ENCODE results near the gene RNF208. TPM values are rescaled to one million over a fixed set of nuclear protein-coding genes. Genes with fewer than 3 reads are reported as not detected.

RNF208 gene
- total RNA-seq, 3 donors from 2014 or later (not counting 1 experiment from before 2014, with no cell fraction given): 0.82 to 1.6 (median 0.93) TPM

DNA sequence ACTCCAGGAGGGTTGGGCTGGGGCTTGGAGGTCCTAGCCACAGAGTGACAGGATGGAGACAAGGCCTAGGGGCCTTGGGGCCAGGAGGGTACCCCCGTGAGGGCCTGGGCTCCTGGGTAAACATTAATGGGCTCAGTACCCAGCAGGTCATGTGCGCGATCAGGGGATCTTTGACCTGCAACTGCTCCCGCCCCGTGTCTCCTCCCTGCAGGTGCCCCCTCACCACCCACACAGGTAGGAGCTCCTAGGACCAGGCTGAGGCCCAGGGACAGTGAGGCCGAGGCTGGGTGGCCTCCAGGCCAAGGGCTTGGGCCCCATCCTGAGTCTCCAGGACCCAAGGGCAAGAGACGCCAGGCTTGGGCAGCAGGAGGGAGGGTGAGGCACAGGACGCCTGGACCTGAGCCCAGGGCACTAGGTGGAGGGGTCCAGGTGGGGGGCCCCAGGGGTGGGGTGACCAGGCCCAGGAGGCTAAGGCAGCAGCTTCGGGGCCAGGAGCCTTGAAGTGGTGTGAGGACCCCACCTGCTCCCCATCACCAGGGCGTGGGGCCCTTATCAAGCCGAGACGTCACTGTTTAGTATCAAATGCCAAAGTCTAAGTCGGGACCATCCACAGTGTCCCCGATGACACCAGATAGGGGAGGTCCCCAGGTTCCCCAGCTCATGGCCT is 8.8 kb upstream of the RNF208 start, which contains the start of gene SLC34A3:
TSS of gene SLC34A3 (plus strand) at position 197 of the 667 bp plus-strand sequence. CDS start 802 bp downstream, outside the sequence.
- H3K27ac Mint-ChIP-seq: no peak within 1 kb of the TSS
- H3K27ac ChIP-seq (ENCODE audit: low read length): no peak within 1 kb of the TSS
- H3K4me3 Mint-ChIP-seq: no peak within 1 kb of the TSS
- no peaks in the 10 kb centered on the region for H3K9me3 ChIP-seq (ENCODE audit: control insufficient read depth, insufficient read depth, low read length)
- no peaks in the 10 kb centered on the region for H3K36me3 ChIP-seq (ENCODE audit: control insufficient read depth, insufficient read depth, low read length)
- no peaks in the 10 kb centered on the region for H3K36me3 Mint-ChIP-seq
- 84% methylated on average over 14 of the region's 14 CpGs for WGBS (ENCODE audit: insufficient coverage)
- peaks cover 9% of the 10 kb centered on the region for H3K27me3 ChIP-seq (ENCODE audit: control insufficient read depth, insufficient read depth, low read length)
- H3K4me1 Mint-ChIP-seq: peaks cover 5 to 13% of the 10 kb centered on the region in 2 donors
- no peak within 1 kb of the TSS for H3K4me3 ChIP-seq (ENCODE audit: low read length)
- DNase-seq: no peak
- intact Hi-C loops (cut with micrococcal nuclease): no loop called here
- peaks cover 0 to 9% of the 10 kb centered on the region in 2 donors for H3K27me3 Mint-ChIP-seq (ENCODE audit: low read depth in 2 of 2)
- no peak for ATAC-seq
- TF ChIP-seq, protein P1, sequence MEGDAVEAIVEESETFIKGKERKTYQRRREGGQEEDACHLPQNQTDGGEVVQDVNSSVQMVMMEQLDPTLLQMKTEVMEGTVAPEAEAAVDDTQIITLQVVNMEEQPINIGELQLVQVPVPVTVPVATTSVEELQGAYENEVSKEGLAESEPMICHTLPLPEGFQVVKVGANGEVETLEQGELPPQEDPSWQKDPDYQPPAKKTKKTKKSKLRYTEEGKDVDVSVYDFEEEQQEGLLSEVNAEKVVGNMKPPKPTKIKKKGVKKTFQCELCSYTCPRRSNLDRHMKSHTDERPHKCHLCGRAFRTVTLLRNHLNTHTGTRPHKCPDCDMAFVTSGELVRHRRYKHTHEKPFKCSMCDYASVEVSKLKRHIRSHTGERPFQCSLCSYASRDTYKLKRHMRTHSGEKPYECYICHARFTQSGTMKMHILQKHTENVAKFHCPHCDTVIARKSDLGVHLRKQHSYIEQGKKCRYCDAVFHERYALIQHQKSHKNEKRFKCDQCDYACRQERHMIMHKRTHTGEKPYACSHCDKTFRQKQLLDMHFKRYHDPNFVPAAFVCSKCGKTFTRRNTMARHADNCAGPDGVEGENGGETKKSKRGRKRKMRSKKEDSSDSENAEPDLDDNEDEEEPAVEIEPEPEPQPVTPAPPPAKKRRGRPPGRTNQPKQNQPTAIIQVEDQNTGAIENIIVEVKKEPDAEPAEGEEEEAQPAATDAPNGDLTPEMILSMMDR (IDR thresholded peaks at IDR 0.05): no peak
- peaks cover 21% of the 10 kb centered on the region for H3K4me1 ChIP-seq (ENCODE audit: control insufficient read depth, insufficient read depth, low read length)
- no peaks in the 10 kb centered on the region for H3K9me3 Mint-ChIP-seq

DNA sequence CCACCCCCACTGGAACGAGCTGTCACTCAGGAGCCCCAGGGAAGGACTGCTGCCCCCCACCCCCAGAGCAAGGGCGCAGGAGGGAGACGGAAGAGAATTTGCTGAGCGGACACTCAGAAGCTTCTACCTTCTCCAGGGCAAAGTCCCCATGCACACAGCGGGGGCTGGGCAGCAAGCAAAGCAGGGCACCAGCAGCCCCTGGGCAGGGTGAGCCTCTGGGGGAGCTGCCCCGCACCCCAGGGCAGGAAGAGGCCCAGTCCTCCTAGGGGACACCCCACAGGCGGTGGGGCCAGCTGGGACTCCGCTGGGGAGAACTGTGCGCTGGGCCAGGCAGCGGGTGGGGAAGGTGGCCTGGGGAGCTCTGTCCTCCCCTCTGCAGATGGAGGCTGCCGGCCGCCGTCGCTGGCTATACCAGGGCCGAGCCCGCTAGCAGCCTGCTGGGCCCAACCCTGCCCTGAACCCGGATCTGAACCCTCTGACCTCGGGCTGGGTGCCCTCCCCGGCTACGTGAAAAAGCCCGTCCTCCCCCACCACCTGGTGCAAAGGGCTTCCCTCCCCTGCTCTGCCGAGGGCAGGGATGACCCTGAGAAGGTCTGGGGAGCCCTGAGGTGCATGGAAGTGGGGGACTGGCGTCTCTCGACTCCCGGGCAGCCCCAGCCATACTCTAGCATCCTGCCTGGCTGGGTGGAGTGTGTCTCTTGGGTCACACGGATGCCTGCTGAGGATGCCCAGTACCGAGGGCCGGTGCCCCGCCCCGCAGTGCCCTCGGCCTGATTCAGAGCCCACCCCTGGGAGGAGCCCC is 8.1 kb upstream of the RNF208 start:
- H3K36me3 Mint-ChIP-seq: no peaks in the 10 kb centered on the region
- Histone ChIP-seq H3K36me3 (ENCODE audit: control insufficient read depth, insufficient read depth, low read length) (no peaks in the 10 kb centered on the region), H3K27me3 (ENCODE audit: control insufficient read depth, insufficient read depth, low read length) (peaks cover 9% of the 10 kb centered on the region), H3K9me3 (ENCODE audit: control insufficient read depth, insufficient read depth, low read length) (no peaks in the 10 kb centered on the region), H3K27ac (ENCODE audit: low read length) (no peak overlapping the region), H3K4me1 (ENCODE audit: control insufficient read depth, insufficient read depth, low read length) (peaks cover 15% of the 10 kb centered on the region), H3K4me3 (ENCODE audit: low read length) (no peak overlapping the region)
- ATAC-seq (no peak), DNase-seq (no peak)
- intact Hi-C loops (cut with micrococcal nuclease): loop anchor here (5.0 kb wide), 2 partner anchors 113 to 183 kb away; partner anchors contain the start of gene NPDC1
- H3K4me3 Mint-ChIP-seq: no peak overlapping the region
- H3K27ac Mint-ChIP-seq: no peak overlapping the region
- no peaks in the 10 kb centered on the region for H3K9me3 Mint-ChIP-seq
- TF ChIP-seq, protein P1 (IDR thresholded peaks at IDR 0.05): no peak
- H3K27me3 Mint-ChIP-seq (ENCODE audit: low read depth in 2 of 2): peaks cover 0 to 7% of the 10 kb centered on the region in 2 donors
- WGBS (ENCODE audit: insufficient coverage): 64% methylated on average over 31 of the region's 31 CpGs
- peaks cover 5 to 9% of the 10 kb centered on the region in 2 donors for H3K4me1 Mint-ChIP-seq

DNA sequence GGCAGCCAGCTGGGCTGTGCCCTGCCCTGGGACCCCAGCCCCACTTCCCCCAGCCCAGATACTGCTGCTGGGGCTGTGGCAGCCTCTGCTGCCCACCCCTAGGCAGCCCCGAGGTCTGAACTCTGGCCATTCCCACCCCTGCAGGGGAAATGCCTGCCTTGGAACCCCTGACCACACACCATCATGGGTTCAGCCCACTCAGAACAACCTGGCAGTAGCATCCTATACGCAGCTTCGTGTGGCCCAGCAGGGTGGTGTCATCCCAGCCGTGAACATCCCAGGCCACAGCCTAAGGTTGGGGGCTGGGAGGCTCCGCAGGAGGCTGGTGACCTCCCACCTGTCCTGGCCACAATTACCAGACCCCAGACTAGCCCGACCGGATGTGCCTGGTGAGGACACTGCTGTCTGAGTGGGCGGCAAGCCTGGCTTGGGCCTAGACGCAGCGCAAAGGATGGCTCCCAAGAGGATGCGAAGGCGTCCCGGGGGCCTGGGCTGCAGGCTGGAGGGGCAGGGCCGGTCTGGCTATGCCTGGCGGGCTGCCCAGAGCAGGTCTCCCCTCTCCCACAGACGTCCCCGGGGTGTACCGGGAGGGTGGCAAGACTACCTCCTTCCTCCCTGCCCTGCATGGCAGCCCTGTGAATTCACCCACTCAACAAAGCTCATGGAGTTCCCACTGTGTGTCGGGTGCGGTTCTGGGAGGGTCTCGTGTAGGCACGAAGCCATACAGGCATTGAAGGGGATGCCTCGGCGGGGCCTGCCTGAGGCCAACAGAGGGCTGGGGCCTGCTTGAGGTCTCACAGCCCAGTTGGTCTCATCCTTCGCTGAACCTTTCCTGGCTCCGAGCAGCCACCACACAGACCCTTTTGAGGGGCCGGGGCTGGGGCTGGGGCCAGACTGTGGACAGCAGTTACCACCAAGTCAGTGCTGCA is 7.2 kb upstream of the RNF208 start:
- intact Hi-C loops (cut with micrococcal nuclease): loop anchor here (5.0 kb wide), 2 partner anchors 112 to 182 kb away; partner anchors contain the start of gene NPDC1
- H3K27ac ChIP-seq (ENCODE audit: low read length): no peak overlapping the region

More for the DNA sequence above, 7.2 kb upstream of the RNF208 start:
- peaks cover 16% of the 10 kb centered on the region for H3K4me1 ChIP-seq (ENCODE audit: control insufficient read depth, insufficient read depth, low read length)
- peaks cover 9% of the 10 kb centered on the region for H3K27me3 ChIP-seq (ENCODE audit: control insufficient read depth, insufficient read depth, low read length)
- Mint-ChIP-seq H3K27me3 (ENCODE audit: low read depth in 2 of 2) (peaks cover 0 to 3% of the 10 kb centered on the region in 2 donors), H3K36me3 (no peaks in the 10 kb centered on the region), H3K9me3 (no peaks in the 10 kb centered on the region), H3K27ac (no peak overlapping the region), H3K4me3 (no peak overlapping the region), H3K4me1 (peaks cover 5% of the 10 kb centered on the region in 2 donors)
- H3K9me3 ChIP-seq (ENCODE audit: control insufficient read depth, insufficient read depth, low read length): no peaks in the 10 kb centered on the region
- H3K36me3 ChIP-seq (ENCODE audit: control insufficient read depth, insufficient read depth, low read length): no peaks in the 10 kb centered on the region
- no peak for ATAC-seq
- WGBS (ENCODE audit: insufficient coverage): 71% methylated on average over 27 of the region's 27 CpGs
- no peak overlapping the region for H3K4me3 ChIP-seq (ENCODE audit: low read length)
- no peak for DNase-seq
- TF ChIP-seq, protein P1 (IDR thresholded peaks at IDR 0.05): no peak
